Loucy (cell line): ENCODE measurements around the gene UTY.

Experiments
- EZH2phosphoT487 ChIP-seq: fragments of 200-600 bp; IDR thresholded peaks from 2 replicates; pipeline ENCODE4 v1.6.1; 2018; ENCODE audit warnings: antibody characterized with exemption, mild to moderate bottlenecking, moderate library complexity, borderline replicate concordance
- TF ChIP-seq, protein P1 (sequence below): fragments of 200-600 bp; sonication (generic); conservative IDR thresholded peaks from 2 replicates; pipeline ENCODE4 v1.5.1; 2014; ENCODE audit warnings: mild to moderate bottlenecking, antibody characterized with exemption, low read length

DNA sequence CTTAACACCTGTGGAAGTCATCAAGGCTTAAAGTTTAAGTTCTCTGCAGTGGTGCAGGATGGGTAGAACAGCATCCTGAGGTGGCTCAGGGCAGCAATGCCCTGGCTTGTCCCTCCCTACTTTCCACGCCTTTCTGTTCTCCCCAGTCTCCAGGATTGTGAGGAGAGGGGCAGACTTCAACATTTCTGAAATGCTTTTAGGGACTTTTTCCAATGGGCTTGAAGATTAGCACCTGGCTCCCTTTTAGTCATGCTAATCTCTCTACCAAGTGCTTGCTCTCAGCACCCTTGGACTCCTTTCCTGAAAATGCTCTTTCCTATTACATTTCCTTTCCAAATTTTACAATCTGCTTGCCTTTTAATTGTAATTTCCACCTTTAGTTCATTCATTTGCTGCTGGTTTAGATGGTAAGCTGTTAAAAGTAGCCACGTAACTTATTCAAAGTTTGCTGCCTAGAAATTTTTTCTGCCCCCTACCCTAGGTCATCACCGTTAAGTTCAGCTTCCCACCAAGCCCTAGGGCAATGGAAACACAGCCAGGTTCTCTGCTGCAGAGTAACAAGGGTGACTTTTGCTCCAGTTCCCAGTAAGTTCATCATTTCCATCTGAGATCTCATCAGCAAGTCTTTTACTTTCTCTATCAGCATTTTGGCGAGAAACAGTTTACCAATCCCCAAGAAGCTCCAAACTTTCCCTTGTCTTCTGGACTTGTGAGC lies 183.5 kb downstream of the UTY start:
- TF ChIP-seq, protein P1, sequence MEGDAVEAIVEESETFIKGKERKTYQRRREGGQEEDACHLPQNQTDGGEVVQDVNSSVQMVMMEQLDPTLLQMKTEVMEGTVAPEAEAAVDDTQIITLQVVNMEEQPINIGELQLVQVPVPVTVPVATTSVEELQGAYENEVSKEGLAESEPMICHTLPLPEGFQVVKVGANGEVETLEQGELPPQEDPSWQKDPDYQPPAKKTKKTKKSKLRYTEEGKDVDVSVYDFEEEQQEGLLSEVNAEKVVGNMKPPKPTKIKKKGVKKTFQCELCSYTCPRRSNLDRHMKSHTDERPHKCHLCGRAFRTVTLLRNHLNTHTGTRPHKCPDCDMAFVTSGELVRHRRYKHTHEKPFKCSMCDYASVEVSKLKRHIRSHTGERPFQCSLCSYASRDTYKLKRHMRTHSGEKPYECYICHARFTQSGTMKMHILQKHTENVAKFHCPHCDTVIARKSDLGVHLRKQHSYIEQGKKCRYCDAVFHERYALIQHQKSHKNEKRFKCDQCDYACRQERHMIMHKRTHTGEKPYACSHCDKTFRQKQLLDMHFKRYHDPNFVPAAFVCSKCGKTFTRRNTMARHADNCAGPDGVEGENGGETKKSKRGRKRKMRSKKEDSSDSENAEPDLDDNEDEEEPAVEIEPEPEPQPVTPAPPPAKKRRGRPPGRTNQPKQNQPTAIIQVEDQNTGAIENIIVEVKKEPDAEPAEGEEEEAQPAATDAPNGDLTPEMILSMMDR = no peak
- no peak for TF ChIP-seq EZH2phosphoT487
